ENCODE data around the gene TRANK1.

GRCh38 chr3:36803091-36803791 is 141.6 kb downstream of the TRANK1 start:
- no peak for TF ChIP-seq CTCF (IDR thresholded peaks at IDR 0.05)
- no peak for TF ChIP-seq CREM (CRISPR knock-in tag; IDR thresholded peaks at IDR 0.05)
- TF ChIP-seq TCF7 (CRISPR knock-in tag; IDR thresholded peaks at IDR 0.05; ENCODE audit: low read depth), result no peak
- no peak for TF ChIP-seq NFYB (CRISPR knock-in tag; conservative IDR thresholded peaks at IDR 0.05; ENCODE audit: low read depth)
- TF ChIP-seq USF2 (CRISPR knock-in tag; IDR thresholded peaks at IDR 0.05), result no peak
- TF ChIP-seq SMAD3 (CRISPR knock-in tag; IDR thresholded peaks at IDR 0.05; ENCODE audit: borderline replicate concordance), result no peak
- no peak for TF ChIP-seq IRF1 (CRISPR knock-in tag; IDR thresholded peaks at IDR 0.05)
- no peak for TF ChIP-seq TP53 (CRISPR knock-in tag; IDR thresholded peaks at IDR 0.05)
- no peak for TF ChIP-seq HMGXB4 (CRISPR knock-in tag; IDR thresholded peaks at IDR 0.05)
- no peak for TF ChIP-seq NR2C2 (CRISPR knock-in tag; IDR thresholded peaks at IDR 0.05)
- no peak for TF ChIP-seq ELF4 (CRISPR knock-in tag; IDR thresholded peaks at IDR 0.05; ENCODE audit: low read depth)
- no peak for TF ChIP-seq MAX (CRISPR knock-in tag; IDR thresholded peaks at IDR 0.05)
- no peak for TF ChIP-seq TEAD4 (CRISPR knock-in tag; IDR thresholded peaks at IDR 0.05)
- TF ChIP-seq ZNF396 (CRISPR knock-in tag; IDR thresholded peaks at IDR 0.05; ENCODE audit: borderline replicate concordance), result no peak

Data from WTC11 (cell line).